ENCODE data around the gene ILDR1. TPM values are rescaled to one million over a fixed set of nuclear protein-coding genes. Genes with fewer than 3 reads are reported as not detected.
"Not testable (repeated sequence)": the region's sequence is repeated elsewhere in the genome, so short reads cannot be mapped to it uniquely, and the experiment has no call there.

ILDR1 gene
- total RNA-seq, 1 donor from 2014 or later, result 0.16 TPM

GRCh38 chr3:121938141-121938855 lies 83.7 kb downstream of the ILDR1 start:
- intact Hi-C loops (cut with micrococcal nuclease); H3K27ac Mint-ChIP-seq; DNase-seq; H3K4me1 Mint-ChIP-seq; H3K9me3 Mint-ChIP-seq; H3K27me3 Mint-ChIP-seq; H3K4me3 Mint-ChIP-seq: not testable (repeated sequence)
- peaks cover 11% of the 10 kb centered on the region for H3K36me3 Mint-ChIP-seq (ENCODE audit: low read depth)

Other genes with a start within 250 kb of the ILDR1 start
- 49.1 and 51.6 TPM in 2 replicates for gene IQCB1, start 187.2 kb downstream of the ILDR1 start, total RNA-seq
- gene EAF2, start 187.0 kb downstream of the ILDR1 start, total RNA-seq, result 13.7 and 14.5 TPM in 2 replicates
- gene SLC15A2, start 127.8 kb downstream of the ILDR1 start, total RNA-seq, result 0.95 and 2.7 TPM in 2 replicates
- gene CD86, start 33.1 kb upstream of the ILDR1 start, total RNA-seq, result 1.4 TPM in 2 replicates
- not detected in 2 replicates for gene CASR, start 161.4 kb upstream of the ILDR1 start, total RNA-seq

Measured in activated CD4-positive, alpha-beta T cell treated with anti-CD3 and anti-CD28 coated beads, Interleukin-2, amount 10 ng/mL, durations not matched to agents 24 days and 14 days (primary cell).